HEK293 (cell line): Measurements from ENCODE around the gene RAB6D.

Experiments used
- CTCF ChIA-PET: fragments of 350-600 bp; formaldehyde crosslinking; extraction: SDS; loops from one replicate; lab custom pipeline; 2021; ENCODE audit warnings: antibody characterized with exemption; lab: Yijun Ruan, JAX
- POLR2A ChIA-PET: fragments of 300-600 bp; formaldehyde crosslinking; extraction: SDS; loops from one replicate; lab custom pipeline; 2020; ENCODE audit warnings: antibody characterized with exemption, inconsistent platforms; lab: Yijun Ruan, JAX
- H3K27ac ChIP-seq: fragments of 200-500 bp; sonication (Bioruptor generic); 2 replicates; pipeline ENCODE4 v1.5.1; 2014; ENCODE audit warnings: low read depth, low read length, control low read depth, inconsistent platforms; ENCODE audit errors: extremely low read depth
- H3K36me3 ChIP-seq, 2 experiments: fragments of 200-500 bp in 1 of 2; sonication (Bioruptor generic) in 1 of 2; 1 replicate in 1 of 2; 2 replicates in 1 of 2; pipeline ENCODE4 v1.5.1; 2014 to 2017; ENCODE audit warnings: inconsistent platforms in 2 of 2, low read length in 2 of 2; ENCODE audit not compliant: control insufficient read depth in 2 of 2, insufficient read depth in 1 of 2
- H3K4me1 ChIP-seq: fragments of 200-500 bp; sonication (Bioruptor generic); 2 replicates; pipeline ENCODE4 v1.5.1; 2014; ENCODE audit warnings: mild to moderate bottlenecking, low read length, inconsistent platforms; ENCODE audit not compliant: control insufficient read depth, insufficient read depth
- H3K4me3 ChIP-seq: 2 replicates; pipeline ENCODE4 v1.5.1; 2011; ENCODE audit warnings: low read depth, mild to moderate bottlenecking, control low read depth, low read length, moderate library complexity
- H3K9me3 ChIP-seq: fragments of 200-500 bp; sonication (Bioruptor generic); 2 replicates; pipeline ENCODE4 v1.5.1; 2014; ENCODE audit warnings: low read depth, low read length, inconsistent platforms; ENCODE audit not compliant: control insufficient read depth, insufficient read depth
- FEZF1 ChIP-seq: fragments of 450-650 bp; formaldehyde crosslinking; IDR thresholded peaks from 2 replicates; pipeline ENCODE4 v1.5.1; 2016; ENCODE audit warnings: missing biosample characterization, missing genetic modification characterization
- GLIS2 ChIP-seq: fragments of 450-650 bp; formaldehyde crosslinking; IDR thresholded peaks from 2 replicates; pipeline ENCODE4 v1.5.1; 2016; ENCODE audit warnings: missing biosample characterization, missing genetic modification characterization
- HOXA7 ChIP-seq: sonication (generic); formaldehyde crosslinking; IDR thresholded peaks from 2 replicates; pipeline ENCODE4 v1.8.1; 2022; ENCODE audit warnings: missing genetic modification reagents, borderline replicate concordance
- KLF9 ChIP-seq: fragments of 450-650 bp; formaldehyde crosslinking; IDR thresholded peaks from 2 replicates; pipeline ENCODE4 v1.5.1; 2016; ENCODE audit warnings: missing biosample characterization, missing genetic modification characterization, low read depth
- RBAK ChIP-seq: fragments of 450-650 bp; formaldehyde crosslinking; IDR thresholded peaks from 2 replicates; pipeline ENCODE4 v1.5.1; 2016; ENCODE audit warnings: missing biosample characterization, missing genetic modification characterization
- SETDB1 ChIP-seq: IDR thresholded peaks from one replicate; pipeline ENCODE4 v1.6.1; 2017; ENCODE audit warnings: mild to moderate bottlenecking, low read length, moderate library complexity, mixed read lengths; ENCODE audit not compliant: insufficient read length
- SP2 ChIP-seq: fragments of 450-650 bp; formaldehyde crosslinking; IDR thresholded peaks from 2 replicates; pipeline ENCODE4 v1.5.1; 2016; ENCODE audit warnings: missing biosample characterization, missing genetic modification characterization
- TCF7L2 ChIP-seq: IDR thresholded peaks from 2 replicates; pipeline ENCODE4 v1.6.1; 2011; ENCODE audit warnings: low read depth, mild to moderate bottlenecking, inconsistent platforms, low read length, moderate library complexity, borderline replicate concordance
- ZBTB21 ChIP-seq: fragments of 450-650 bp; formaldehyde crosslinking; IDR thresholded peaks from 2 replicates; pipeline ENCODE4 v1.5.1; 2017; ENCODE audit warnings: missing biosample characterization, missing genetic modification characterization
- ZBTB8A ChIP-seq: fragments of 450-650 bp; formaldehyde crosslinking; IDR thresholded peaks from 2 replicates; pipeline ENCODE4 v1.5.1; 2016; ENCODE audit warnings: missing biosample characterization, missing genetic modification characterization
- ZNF10 ChIP-seq: fragments of 450-650 bp; formaldehyde crosslinking; IDR thresholded peaks from 2 replicates; pipeline ENCODE4 v1.5.1; 2017; ENCODE audit warnings: missing biosample characterization, missing genetic modification characterization
- ZNF114 ChIP-seq: fragments of 450-650 bp; formaldehyde crosslinking; IDR thresholded peaks from 2 replicates; pipeline ENCODE4 v1.5.0; 2017; ENCODE audit warnings: missing biosample characterization, missing genetic modification characterization
- ZNF140 ChIP-seq: fragments of 450-650 bp; formaldehyde crosslinking; IDR thresholded peaks from 2 replicates; pipeline ENCODE4 v1.5.1; 2016; ENCODE audit warnings: missing biosample characterization, missing genetic modification characterization
- ZNF146 ChIP-seq: fragments of 450-650 bp; formaldehyde crosslinking; IDR thresholded peaks from 2 replicates; pipeline ENCODE4 v1.5.1; 2016; ENCODE audit warnings: missing biosample characterization, missing genetic modification characterization
- ZNF155 ChIP-seq: fragments of 450-650 bp; formaldehyde crosslinking; IDR thresholded peaks from 2 replicates; pipeline ENCODE4 v1.5.1; 2016; ENCODE audit warnings: missing biosample characterization, missing genetic modification characterization
- ZNF169 ChIP-seq: fragments of 450-650 bp; formaldehyde crosslinking; IDR thresholded peaks from 2 replicates; pipeline ENCODE4 v1.5.1; 2016; ENCODE audit warnings: missing biosample characterization, missing genetic modification characterization
- ZNF23 ChIP-seq: fragments of 450-650 bp; formaldehyde crosslinking; IDR thresholded peaks from 2 replicates; pipeline ENCODE4 v1.5.1; 2016; ENCODE audit warnings: missing biosample characterization, missing genetic modification characterization, borderline replicate concordance
- ZNF24 ChIP-seq: fragments of 450-650 bp; formaldehyde crosslinking; IDR thresholded peaks from 2 replicates; pipeline ENCODE4 v1.5.1; 2016; ENCODE audit warnings: missing biosample characterization, missing genetic modification characterization
- ZNF37A ChIP-seq: fragments of 450-650 bp; IDR thresholded peaks from 2 replicates; pipeline ENCODE4 v1.5.1; 2018; ENCODE audit warnings: missing biosample characterization, missing genetic modification characterization
- ZNF48 ChIP-seq: fragments of 450-650 bp; formaldehyde crosslinking; IDR thresholded peaks from 2 replicates; pipeline ENCODE4 v1.5.1; 2016; ENCODE audit warnings: missing biosample characterization, missing genetic modification characterization
- ZNF596 ChIP-seq: fragments of 450-650 bp; IDR thresholded peaks from 2 replicates; pipeline ENCODE4 v1.5.0; 2018; ENCODE audit warnings: missing biosample characterization, mild to moderate bottlenecking, missing genetic modification characterization, moderate library complexity
- ZNF623 ChIP-seq: fragments of 450-650 bp; formaldehyde crosslinking; IDR thresholded peaks from 2 replicates; pipeline ENCODE4 v1.5.1; 2016; ENCODE audit warnings: missing biosample characterization, missing genetic modification characterization
- ZNF654 ChIP-seq: fragments of 450-650 bp; formaldehyde crosslinking; IDR thresholded peaks from 2 replicates; pipeline ENCODE4 v1.5.1; 2016; ENCODE audit warnings: low read depth, missing biosample characterization, missing genetic modification characterization
- ZNF747 ChIP-seq: fragments of 450-650 bp; formaldehyde crosslinking; IDR thresholded peaks from 2 replicates; pipeline ENCODE4 v1.5.1; 2016; ENCODE audit warnings: missing biosample characterization, missing genetic modification characterization
- ZNF777 ChIP-seq: fragments of 450-650 bp; formaldehyde crosslinking; IDR thresholded peaks from 2 replicates; pipeline ENCODE4 v1.5.1; 2017; ENCODE audit warnings: missing biosample characterization, missing genetic modification characterization, borderline replicate concordance
- ZSCAN23 ChIP-seq: fragments of 450-650 bp; formaldehyde crosslinking; IDR thresholded peaks from 2 replicates; pipeline ENCODE4 v1.5.1; 2016; ENCODE audit warnings: missing biosample characterization, missing genetic modification characterization
- ZSCAN30 ChIP-seq: fragments of 450-650 bp; IDR thresholded peaks from 2 replicates; pipeline ENCODE4 v1.5.1; 2018; ENCODE audit warnings: missing biosample characterization, mild to moderate bottlenecking, missing genetic modification characterization, moderate library complexity
- ZSCAN4 ChIP-seq: fragments of 450-650 bp; formaldehyde crosslinking; IDR thresholded peaks from 2 replicates; pipeline ENCODE4 v1.5.1; 2017; ENCODE audit warnings: missing biosample characterization, missing genetic modification characterization
- TF ChIP-seq, protein P1 (sequence below): sonication (generic); formaldehyde crosslinking; IDR thresholded peaks from 2 replicates; pipeline ENCODE4 v1.8.1; 2022; ENCODE audit warnings: mild to moderate bottlenecking, moderate library complexity, missing genetic modification reagents
- TF ChIP-seq, protein P2 (sequence below): fragments of 450-650 bp; formaldehyde crosslinking; optimal IDR thresholded peaks from 2 replicates; pipeline ENCODE3; 2016; ENCODE audit warnings: missing biosample characterization, mild to moderate bottlenecking, missing genetic modification characterization
- TF ChIP-seq, protein P3 (sequence below): fragments of 450-650 bp; formaldehyde crosslinking; IDR thresholded peaks from 2 replicates; pipeline ENCODE4 v1.5.1; 2016; ENCODE audit warnings: missing biosample characterization, missing genetic modification characterization

RAB6D gene

GRCh38 chr2:131410173-131410572, 46.2 kb upstream of the RAB6D start:
- POLR2A ChIA-PET = no interaction called here
- no peak overlapping the region for H3K4me3 ChIP-seq
- TF ChIP-seq FEZF1 (tag by site-specific recombination) = no peak
- TF ChIP-seq, protein P1, sequence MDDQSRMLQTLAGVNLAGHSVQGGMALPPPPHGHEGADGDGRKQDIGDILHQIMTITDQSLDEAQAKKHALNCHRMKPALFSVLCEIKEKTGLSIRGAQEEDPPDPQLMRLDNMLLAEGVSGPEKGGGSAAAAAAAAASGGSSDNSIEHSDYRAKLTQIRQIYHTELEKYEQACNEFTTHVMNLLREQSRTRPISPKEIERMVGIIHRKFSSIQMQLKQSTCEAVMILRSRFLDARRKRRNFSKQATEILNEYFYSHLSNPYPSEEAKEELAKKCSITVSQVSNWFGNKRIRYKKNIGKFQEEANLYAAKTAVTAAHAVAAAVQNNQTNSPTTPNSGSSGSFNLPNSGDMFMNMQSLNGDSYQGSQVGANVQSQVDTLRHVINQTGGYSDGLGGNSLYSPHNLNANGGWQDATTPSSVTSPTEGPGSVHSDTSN (CRISPR knock-in tag) = no peak
- TF ChIP-seq ZNF48 = no peak
- no peak for TF ChIP-seq ZNF10 (tag by site-specific recombination)
- no peak for TF ChIP-seq TCF7L2
- no peak for TF ChIP-seq ZNF747 (tag by site-specific recombination)
- no peak for TF ChIP-seq GLIS2 (tag by site-specific recombination)
- TF ChIP-seq ZNF146 (tag by site-specific recombination) = no peak
- no peak for TF ChIP-seq SETDB1
- TF ChIP-seq, protein P2, sequence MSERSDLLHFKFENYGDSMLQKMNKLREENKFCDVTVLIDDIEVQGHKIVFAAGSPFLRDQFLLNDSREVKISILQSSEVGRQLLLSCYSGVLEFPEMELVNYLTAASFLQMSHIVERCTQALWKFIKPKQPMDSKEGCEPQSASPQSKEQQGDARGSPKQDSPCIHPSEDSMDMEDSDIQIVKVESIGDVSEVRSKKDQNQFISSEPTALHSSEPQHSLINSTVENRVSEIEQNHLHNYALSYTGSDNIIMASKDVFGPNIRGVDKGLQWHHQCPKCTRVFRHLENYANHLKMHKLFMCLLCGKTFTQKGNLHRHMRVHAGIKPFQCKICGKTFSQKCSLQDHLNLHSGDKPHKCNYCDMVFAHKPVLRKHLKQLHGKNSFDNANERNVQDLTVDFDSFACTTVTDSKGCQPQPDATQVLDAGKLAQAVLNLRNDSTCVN (tag by site-specific recombination) = no peak
- no peak for TF ChIP-seq ZNF623 (tag by site-specific recombination)
- TF ChIP-seq ZBTB8A (tag by site-specific recombination) = no peak
- TF ChIP-seq ZNF23 (tag by site-specific recombination) = no peak
- H3K4me1 ChIP-seq = no peaks in the 10 kb centered on the region
- no peaks in the 10 kb centered on the region for H3K9me3 ChIP-seq
- CTCF ChIA-PET = interaction anchor here (2.0 to 2.4 kb wide), 2 partner anchors 262 to 264 kb away, joined by 6 to 8 read pairs; no protein-coding TSS in a partner anchor
- no peak overlapping the region for H3K27ac ChIP-seq
- H3K36me3 ChIP-seq = no peaks in the 10 kb centered on the region

DNA sequence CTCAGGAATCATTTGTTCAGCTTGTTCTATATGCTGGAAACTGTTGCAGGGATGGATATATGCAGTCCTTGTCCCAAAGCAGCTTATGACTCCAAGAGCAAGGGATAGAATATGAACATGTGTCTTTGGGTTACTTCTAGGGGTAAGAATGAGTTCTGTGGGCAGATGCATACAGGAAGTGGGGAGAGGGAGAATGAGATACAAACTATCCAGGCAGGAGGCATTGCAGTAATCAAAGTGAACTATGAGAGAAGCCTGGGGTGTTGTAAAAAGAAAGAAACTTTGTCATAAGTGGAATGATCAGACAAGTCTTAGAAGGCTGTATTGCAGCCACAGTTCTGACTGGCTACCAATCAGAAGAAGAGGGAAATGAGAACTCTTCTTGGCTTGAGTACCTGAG, 44.8 kb upstream of the RAB6D start:
- Histone ChIP-seq H3K27ac (no peak overlapping the region), H3K36me3 (no peaks in the 10 kb centered on the region), H3K9me3 (no peaks in the 10 kb centered on the region), H3K4me3 (no peak overlapping the region), H3K4me1 (no peaks in the 10 kb centered on the region)
- ChIA-PET POLR2A (no interaction called here), CTCF (no interaction called here)
- TF ChIP-seq ZSCAN23 (tag by site-specific recombination) = no peak
- TF ChIP-seq RBAK = no peak

GRCh38 chr2:131408207-131408606, 44.2 kb upstream of the RAB6D start:
- Histone ChIP-seq H3K4me3 (no peak overlapping the region), H3K36me3 (no peaks in the 10 kb centered on the region), H3K27ac (no peak overlapping the region), H3K4me1 (no peaks in the 10 kb centered on the region), H3K9me3 (no peaks in the 10 kb centered on the region)
- ChIA-PET POLR2A (no interaction called here), CTCF (no interaction called here)
- TF ChIP-seq ZNF654 (no peak), SP2 (tag by site-specific recombination) (no peak), ZNF140 (tag by site-specific recombination) (no peak), ZNF777 (no peak), ZNF24 (tag by site-specific recombination) (no peak), ZSCAN23 (tag by site-specific recombination) (no peak), ZBTB21 (tag by site-specific recombination) (no peak), KLF9 (tag by site-specific recombination) (no peak), HOXA7 (CRISPR knock-in tag) (no peak), ZNF155 (tag by site-specific recombination) (no peak), ZNF169 (tag by site-specific recombination) (no peak), FEZF1 (tag by site-specific recombination) (no peak), ZSCAN30 (no peak), ZSCAN4 (tag by site-specific recombination) (no peak), ZNF114 (no peak), ZNF596 (tag by site-specific recombination) (no peak), ZNF146 (tag by site-specific recombination) (no peak), ZNF37A (tag by site-specific recombination) (no peak)
- TF ChIP-seq, protein P3, sequence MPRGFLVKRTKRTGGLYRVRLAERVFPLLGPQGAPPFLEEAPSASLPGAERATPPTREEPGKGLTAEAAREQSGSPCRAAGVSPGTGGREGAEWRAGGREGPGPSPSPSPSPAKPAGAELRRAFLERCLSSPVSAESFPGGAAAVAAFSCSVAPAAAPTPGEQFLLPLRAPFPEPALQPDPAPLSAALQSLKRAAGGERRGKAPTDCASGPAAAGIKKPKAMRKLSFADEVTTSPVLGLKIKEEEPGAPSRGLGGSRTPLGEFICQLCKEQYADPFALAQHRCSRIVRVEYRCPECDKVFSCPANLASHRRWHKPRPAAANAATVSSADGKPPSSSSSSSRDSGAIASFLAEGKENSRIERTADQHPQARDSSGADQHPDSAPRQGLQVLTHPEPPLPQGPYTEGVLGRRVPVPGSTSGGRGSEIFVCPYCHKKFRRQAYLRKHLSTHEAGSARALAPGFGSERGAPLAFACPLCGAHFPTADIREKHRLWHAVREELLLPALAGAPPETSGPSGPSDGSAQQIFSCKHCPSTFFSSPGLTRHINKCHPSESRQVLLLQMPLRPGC (tag by site-specific recombination) = no peak
